HEK293 (cell line): ENCODE measurements around the gene ANKRD60.

Experiments used
- CTCF ChIA-PET: fragments of 350-600 bp; formaldehyde crosslinking; extraction: SDS; loops from one replicate; lab custom pipeline; 2021; ENCODE audit warnings: antibody characterized with exemption; lab: Yijun Ruan, JAX
- POLR2A ChIA-PET: fragments of 300-600 bp; formaldehyde crosslinking; extraction: SDS; loops from one replicate; lab custom pipeline; 2020; ENCODE audit warnings: antibody characterized with exemption, inconsistent platforms; lab: Yijun Ruan, JAX
- H3K27ac ChIP-seq: fragments of 200-500 bp; sonication (Bioruptor generic); 2 replicates; pipeline ENCODE4 v1.5.1; 2014; ENCODE audit warnings: low read depth, low read length, control low read depth, inconsistent platforms; ENCODE audit errors: extremely low read depth
- H3K36me3 ChIP-seq, 2 experiments: fragments of 200-500 bp in 1 of 2; sonication (Bioruptor generic) in 1 of 2; 1 replicate in 1 of 2; 2 replicates in 1 of 2; pipeline ENCODE4 v1.5.1; 2014 to 2017; ENCODE audit warnings: inconsistent platforms in 2 of 2, low read length in 2 of 2; ENCODE audit not compliant: control insufficient read depth in 2 of 2, insufficient read depth in 1 of 2
- H3K4me1 ChIP-seq: fragments of 200-500 bp; sonication (Bioruptor generic); 2 replicates; pipeline ENCODE4 v1.5.1; 2014; ENCODE audit warnings: mild to moderate bottlenecking, low read length, inconsistent platforms; ENCODE audit not compliant: control insufficient read depth, insufficient read depth
- H3K4me3 ChIP-seq: 2 replicates; pipeline ENCODE4 v1.5.1; 2011; ENCODE audit warnings: low read depth, mild to moderate bottlenecking, control low read depth, low read length, moderate library complexity
- H3K9me3 ChIP-seq: fragments of 200-500 bp; sonication (Bioruptor generic); 2 replicates; pipeline ENCODE4 v1.5.1; 2014; ENCODE audit warnings: low read depth, low read length, inconsistent platforms; ENCODE audit not compliant: control insufficient read depth, insufficient read depth
- GLIS2 ChIP-seq: fragments of 450-650 bp; formaldehyde crosslinking; IDR thresholded peaks from 2 replicates; pipeline ENCODE4 v1.5.1; 2016; ENCODE audit warnings: missing biosample characterization, missing genetic modification characterization
- IKZF3 ChIP-seq: fragments of 450-650 bp; IDR thresholded peaks from 2 replicates; pipeline ENCODE4 v1.5.0; 2018; ENCODE audit warnings: missing biosample characterization, mild to moderate bottlenecking, missing genetic modification characterization, moderate library complexity
- ZNF169 ChIP-seq: fragments of 450-650 bp; formaldehyde crosslinking; IDR thresholded peaks from 2 replicates; pipeline ENCODE4 v1.5.1; 2016; ENCODE audit warnings: missing biosample characterization, missing genetic modification characterization
- ZNF214 ChIP-seq: fragments of 450-650 bp; formaldehyde crosslinking; IDR thresholded peaks from 2 replicates; pipeline ENCODE4 v1.5.1; 2017; ENCODE audit warnings: missing biosample characterization, mild to moderate bottlenecking, missing genetic modification characterization, borderline replicate concordance
- ZNF23 ChIP-seq: fragments of 450-650 bp; formaldehyde crosslinking; IDR thresholded peaks from 2 replicates; pipeline ENCODE4 v1.5.1; 2016; ENCODE audit warnings: missing biosample characterization, missing genetic modification characterization, borderline replicate concordance
- ZNF341 ChIP-seq: fragments of 450-650 bp; formaldehyde crosslinking; IDR thresholded peaks from 2 replicates; pipeline ENCODE4; 2016; ENCODE audit warnings: low read depth, missing biosample characterization, missing genetic modification characterization
- ZNF366 ChIP-seq: fragments of 450-650 bp; formaldehyde crosslinking; conservative IDR thresholded peaks from 2 replicates; pipeline ENCODE4 v1.5.1; 2016; ENCODE audit warnings: missing biosample characterization, missing genetic modification characterization
- ZNF571 ChIP-seq: fragments of 450-650 bp; formaldehyde crosslinking; IDR thresholded peaks from 2 replicates; pipeline ENCODE4 v1.5.0; 2017; ENCODE audit warnings: missing biosample characterization, missing genetic modification characterization
- ZNF610 ChIP-seq: fragments of 450-650 bp; formaldehyde crosslinking; IDR thresholded peaks from 2 replicates; pipeline ENCODE4 v1.5.1; 2016; ENCODE audit warnings: missing biosample characterization, missing genetic modification characterization, borderline replicate concordance
- ZNF76 ChIP-seq: fragments of 450-650 bp; formaldehyde crosslinking; IDR thresholded peaks from 2 replicates; pipeline ENCODE4; 2016; ENCODE audit warnings: low read depth, missing biosample characterization, missing genetic modification characterization, borderline replicate concordance
- ZNF837 ChIP-seq: fragments of 450-650 bp; formaldehyde crosslinking; IDR thresholded peaks from 2 replicates; pipeline ENCODE4 v1.5.1; 2016; ENCODE audit warnings: missing biosample characterization, missing genetic modification characterization
- TF ChIP-seq, protein P1 (sequence below): fragments of 450-650 bp; formaldehyde crosslinking; IDR thresholded peaks from 2 replicates; pipeline ENCODE4 v1.5.1; 2016; ENCODE audit warnings: missing biosample characterization, missing genetic modification characterization, low read depth
- TF ChIP-seq, protein P2 (sequence below): fragments of 450-650 bp; formaldehyde crosslinking; IDR thresholded peaks from 2 replicates; pipeline ENCODE4 v1.5.1; 2016; ENCODE audit warnings: missing biosample characterization, missing genetic modification characterization
- TF ChIP-seq, protein P3 (sequence below): fragments of 450-650 bp; formaldehyde crosslinking; IDR thresholded peaks from 2 replicates; pipeline ENCODE4 v1.5.1; 2016; ENCODE audit warnings: missing biosample characterization, missing genetic modification characterization, borderline replicate concordance
- TF ChIP-seq, protein P4 (sequence below): fragments of 450-650 bp; formaldehyde crosslinking; IDR thresholded peaks from 2 replicates; pipeline ENCODE4 v1.5.1; 2017; ENCODE audit warnings: missing biosample characterization, missing genetic modification characterization

ANKRD60 gene

DNA sequence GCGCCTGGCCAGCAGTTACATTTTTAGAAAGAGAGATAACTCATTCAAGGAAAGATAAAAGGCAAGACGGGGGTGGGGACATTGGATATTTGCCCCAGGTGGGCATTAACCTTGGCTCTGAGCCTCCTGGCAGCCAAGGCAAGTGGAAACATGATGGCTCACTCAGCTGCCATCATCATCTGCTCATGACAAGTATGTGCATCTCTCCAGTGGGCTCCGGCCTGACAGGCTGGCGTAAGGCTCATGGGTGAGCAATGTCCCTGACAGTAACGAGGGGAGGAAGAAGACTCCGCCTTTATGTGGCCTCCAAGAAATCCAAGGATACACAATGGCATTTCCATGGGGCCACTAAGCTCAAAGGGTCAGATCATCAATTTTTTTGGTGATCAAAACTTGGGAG lies 13.3 kb downstream of the ANKRD60 start (continued):
- TF ChIP-seq, protein P1, sequence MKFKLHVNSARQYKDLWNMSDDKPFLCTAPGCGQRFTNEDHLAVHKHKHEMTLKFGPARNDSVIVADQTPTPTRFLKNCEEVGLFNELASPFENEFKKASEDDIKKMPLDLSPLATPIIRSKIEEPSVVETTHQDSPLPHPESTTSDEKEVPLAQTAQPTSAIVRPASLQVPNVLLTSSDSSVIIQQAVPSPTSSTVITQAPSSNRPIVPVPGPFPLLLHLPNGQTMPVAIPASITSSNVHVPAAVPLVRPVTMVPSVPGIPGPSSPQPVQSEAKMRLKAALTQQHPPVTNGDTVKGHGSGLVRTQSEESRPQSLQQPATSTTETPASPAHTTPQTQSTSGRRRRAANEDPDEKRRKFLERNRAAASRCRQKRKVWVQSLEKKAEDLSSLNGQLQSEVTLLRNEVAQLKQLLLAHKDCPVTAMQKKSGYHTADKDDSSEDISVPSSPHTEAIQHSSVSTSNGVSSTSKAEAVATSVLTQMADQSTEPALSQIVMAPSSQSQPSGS (tag by site-specific recombination), result no peak
- TF ChIP-seq, all 188 proteins: peak for 0

DNA sequence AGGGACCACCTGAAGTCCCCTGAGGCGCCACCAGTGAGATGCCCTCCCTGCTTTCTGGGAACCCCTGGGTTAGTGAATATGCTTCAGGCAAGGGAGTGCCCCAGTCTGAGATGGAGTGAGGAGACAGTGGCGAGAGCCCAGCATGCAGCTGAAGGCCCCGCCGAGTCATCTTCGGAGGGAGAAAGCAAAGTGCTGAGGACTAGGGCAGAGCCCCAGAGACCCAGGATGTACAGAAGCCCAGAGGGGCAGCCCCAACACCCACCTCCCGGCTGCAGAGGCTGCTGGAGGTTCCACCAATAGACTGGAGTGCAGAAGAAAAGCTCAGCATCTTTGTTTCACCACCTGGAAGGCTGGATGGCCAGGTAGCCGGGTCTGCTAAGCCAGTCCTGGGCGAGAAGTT lies 14.1 kb downstream of the ANKRD60 start:
- H3K36me3 ChIP-seq, result no peaks in the 10 kb centered on the region
- TF ChIP-seq IKZF3 (tag by site-specific recombination) (no peak), ZNF571 (tag by site-specific recombination) (no peak), ZNF214 (tag by site-specific recombination) (no peak), ZNF341 (tag by site-specific recombination) (no peak), ZNF366 (no peak), ZNF610 (tag by site-specific recombination) (no peak), ZNF169 (tag by site-specific recombination) (no peak), ZNF23 (tag by site-specific recombination) (no peak), GLIS2 (tag by site-specific recombination) (no peak)
- TF ChIP-seq, protein P2, sequence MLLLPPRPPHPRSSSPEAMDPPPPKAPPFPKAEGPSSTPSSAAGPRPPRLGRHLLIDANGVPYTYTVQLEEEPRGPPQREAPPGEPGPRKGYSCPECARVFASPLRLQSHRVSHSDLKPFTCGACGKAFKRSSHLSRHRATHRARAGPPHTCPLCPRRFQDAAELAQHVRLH (tag by site-specific recombination), result no peak
- ChIA-PET CTCF (no interaction called here), POLR2A (no interaction called here)
- no peaks in the 10 kb centered on the region for H3K9me3 ChIP-seq
- H3K27ac ChIP-seq, result no peak overlapping the region
- no peak overlapping the region for H3K4me3 ChIP-seq
- H3K4me1 ChIP-seq, result no peaks in the 10 kb centered on the region

DNA sequence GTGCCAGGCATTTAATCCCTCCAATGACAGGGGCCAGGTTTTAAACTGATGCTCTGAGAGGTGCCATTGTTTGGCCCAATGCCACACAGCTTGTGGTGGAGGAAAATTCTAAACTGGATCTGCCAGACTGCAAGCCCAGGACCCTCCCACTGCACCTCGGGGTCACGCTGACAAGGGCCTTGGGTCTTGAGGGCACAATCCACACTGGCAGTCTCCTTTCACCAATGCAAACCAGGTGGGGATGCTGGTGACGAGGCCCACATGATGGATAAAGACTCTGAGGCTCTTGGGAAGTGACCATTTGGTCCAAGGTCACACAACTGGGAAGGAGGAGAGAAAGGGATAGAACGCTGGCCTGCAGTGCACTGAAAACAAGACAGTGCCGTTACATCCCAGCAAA lies 14.7 kb downstream of the ANKRD60 start:
- H3K36me3 ChIP-seq, result no peaks in the 10 kb centered on the region
- no peaks in the 10 kb centered on the region for H3K4me1 ChIP-seq
- no peak overlapping the region for H3K27ac ChIP-seq
- no peak overlapping the region for H3K4me3 ChIP-seq
- ChIA-PET POLR2A (no interaction called here), CTCF (no interaction called here)
- TF ChIP-seq ZNF837 (tag by site-specific recombination) (no peak), ZNF76 (no peak)
- TF ChIP-seq, protein P3, sequence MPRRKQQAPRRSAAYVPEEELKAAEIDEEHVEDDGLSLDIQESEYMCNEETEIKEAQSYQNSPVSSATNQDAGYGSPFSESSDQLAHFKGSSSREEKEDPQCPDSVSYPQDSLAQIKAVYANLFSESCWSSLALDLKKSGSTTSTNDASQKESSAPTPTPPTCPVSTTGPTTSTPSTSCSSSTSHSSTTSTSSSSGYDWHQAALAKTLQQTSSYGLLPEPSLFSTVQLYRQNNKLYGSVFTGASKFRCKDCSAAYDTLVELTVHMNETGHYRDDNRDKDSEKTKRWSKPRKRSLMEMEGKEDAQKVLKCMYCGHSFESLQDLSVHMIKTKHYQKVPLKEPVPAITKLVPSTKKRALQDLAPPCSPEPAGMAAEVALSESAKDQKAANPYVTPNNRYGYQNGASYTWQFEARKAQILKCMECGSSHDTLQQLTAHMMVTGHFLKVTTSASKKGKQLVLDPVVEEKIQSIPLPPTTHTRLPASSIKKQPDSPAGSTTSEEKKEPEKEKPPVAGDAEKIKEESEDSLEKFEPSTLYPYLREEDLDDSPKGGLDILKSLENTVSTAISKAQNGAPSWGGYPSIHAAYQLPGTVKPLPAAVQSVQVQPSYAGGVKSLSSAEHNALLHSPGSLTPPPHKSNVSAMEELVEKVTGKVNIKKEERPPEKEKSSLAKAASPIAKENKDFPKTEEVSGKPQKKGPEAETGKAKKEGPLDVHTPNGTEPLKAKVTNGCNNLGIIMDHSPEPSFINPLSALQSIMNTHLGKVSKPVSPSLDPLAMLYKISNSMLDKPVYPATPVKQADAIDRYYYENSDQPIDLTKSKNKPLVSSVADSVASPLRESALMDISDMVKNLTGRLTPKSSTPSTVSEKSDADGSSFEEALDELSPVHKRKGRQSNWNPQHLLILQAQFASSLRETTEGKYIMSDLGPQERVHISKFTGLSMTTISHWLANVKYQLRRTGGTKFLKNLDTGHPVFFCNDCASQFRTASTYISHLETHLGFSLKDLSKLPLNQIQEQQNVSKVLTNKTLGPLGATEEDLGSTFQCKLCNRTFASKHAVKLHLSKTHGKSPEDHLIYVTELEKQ (tag by site-specific recombination), result no peak
- TF ChIP-seq, protein P4, sequence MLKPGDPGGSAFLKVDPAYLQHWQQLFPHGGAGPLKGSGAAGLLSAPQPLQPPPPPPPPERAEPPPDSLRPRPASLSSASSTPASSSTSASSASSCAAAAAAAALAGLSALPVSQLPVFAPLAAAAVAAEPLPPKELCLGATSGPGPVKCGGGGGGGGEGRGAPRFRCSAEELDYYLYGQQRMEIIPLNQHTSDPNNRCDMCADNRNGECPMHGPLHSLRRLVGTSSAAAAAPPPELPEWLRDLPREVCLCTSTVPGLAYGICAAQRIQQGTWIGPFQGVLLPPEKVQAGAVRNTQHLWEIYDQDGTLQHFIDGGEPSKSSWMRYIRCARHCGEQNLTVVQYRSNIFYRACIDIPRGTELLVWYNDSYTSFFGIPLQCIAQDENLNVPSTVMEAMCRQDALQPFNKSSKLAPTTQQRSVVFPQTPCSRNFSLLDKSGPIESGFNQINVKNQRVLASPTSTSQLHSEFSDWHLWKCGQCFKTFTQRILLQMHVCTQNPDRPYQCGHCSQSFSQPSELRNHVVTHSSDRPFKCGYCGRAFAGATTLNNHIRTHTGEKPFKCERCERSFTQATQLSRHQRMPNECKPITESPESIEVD (tag by site-specific recombination), result no peak
- no peaks in the 10 kb centered on the region for H3K9me3 ChIP-seq
